Measurements from ENCODE around the gene NTMT1.
"Not testable (repeated sequence)": the region's sequence is repeated elsewhere in the genome, so short reads cannot be mapped to it uniquely, and the experiment has no call there.

Gene NTMT1

GRCh38 chr9:129632460-129632859 lies 6.5 kb downstream of the NTMT1 start:
- Histone ChIP-seq H3K4me3 (no peak overlapping the region), H3K27ac (peak overlapping the region in 1 of 21 experiments; percentile 16)

GRCh38 chr9:129633207-129633606 lies 7.2 kb downstream of the NTMT1 start:
- H3K4me3 ChIP-seq: no peak overlapping the region
- H3K27ac ChIP-seq: no peak overlapping the region

- H3K27ac ChIP-seq: no peak overlapping the region
- H3K4me3 ChIP-seq: no peak overlapping the region
These were observed 7.9 kb downstream of the NTMT1 start for GRCh38 chr9:129633848-129634247.

GRCh38 chr9:129635099-129636065 lies 9.4 kb downstream of the NTMT1 start:
- H3K4me3 ChIP-seq: no peak overlapping the region
- H3K27ac ChIP-seq: no peak overlapping the region

GRCh38 chr9:129636343-129636742 lies 10.4 kb downstream of the NTMT1 start:
- not testable (repeated sequence) for H3K4me3 ChIP-seq, H3K27ac ChIP-seq

GRCh38 chr9:129637102-129637501 lies 11.1 kb downstream of the NTMT1 start:
- no peak overlapping the region for H3K4me3 ChIP-seq
- H3K27ac ChIP-seq: peak overlapping the region in 1 of 21 experiments; percentile 26

GRCh38 chr9:129637673-129638439 lies 11.9 kb downstream of the NTMT1 start:
- H3K27ac ChIP-seq: peak overlapping the region in 1 of 21 experiments; percentile 26
- no peak overlapping the region for H3K4me3 ChIP-seq

GRCh38 chr9:129639034-129639630 lies 13.2 kb downstream of the NTMT1 start:
- peak overlapping the region in 3 of 21 experiments; percentile 8 to 90 (median 85) for H3K27ac ChIP-seq
- no peak overlapping the region for H3K4me3 ChIP-seq

- no peak overlapping the region for H3K4me3 ChIP-seq
- peak overlapping the region in 6 of 21 experiments; percentile 8 to 90 (median 53) for H3K27ac ChIP-seq
These were observed 13.8 kb downstream of the NTMT1 start for GRCh38 chr9:129639756-129640085.

- Histone ChIP-seq H3K4me3 (peak overlapping the region in 5 of 7 experiments; percentile 94 to 99 (median 98)), H3K27ac (peak overlapping the region in 12 of 21 experiments; percentile 17 to 90 (median 80))
These were observed 14.3 kb downstream of the NTMT1 start for GRCh38 chr9:129640086-129640870.

- H3K27ac ChIP-seq: peak overlapping the region; percentile 27 to 90 (median 81)
- H3K4me3 ChIP-seq: peak overlapping the region; percentile 76 to 99 (median 97)
These were observed 15.1 kb downstream of the NTMT1 start for GRCh38 chr9:129640871-129641749.

GRCh38 chr9:129641750-129642585 lies 16.0 kb downstream of the NTMT1 start, which contains the start of gene ASB6:
Gene ASB6 (minus strand): TSS chr9:129642151. CDS start chr9:129641999, 152 bp downstream.
- H3K27ac ChIP-seq: peak within 1 kb of the TSS; percentile 27 to 90 (median 81)
- peak within 1 kb of the TSS; percentile 76 to 99 (median 97) for H3K4me3 ChIP-seq

GRCh38 chr9:129643706-129644105 lies 17.7 kb downstream of the NTMT1 start:
- Histone ChIP-seq H3K4me3 (no peak overlapping the region), H3K27ac (peak overlapping the region in 12 of 21 experiments; percentile 26 to 90 (median 48))

GRCh38 chr9:129644365-129644764 lies 18.4 kb downstream of the NTMT1 start:
- Histone ChIP-seq H3K4me3 (no peak overlapping the region), H3K27ac (peak overlapping the region in 15 of 21 experiments; percentile 17 to 88 (median 51))

GRCh38 chr9:129644902-129645301 lies 18.9 kb downstream of the NTMT1 start:
- H3K27ac ChIP-seq: peak overlapping the region in 13 of 21 experiments; percentile 17 to 88 (median 46)

GRCh38 chr9:129646252-129646651 lies 20.3 kb downstream of the NTMT1 start:
- H3K4me3 ChIP-seq: no peak overlapping the region

More at GRCh38 chr9:129644902-129645301, 18.9 kb downstream of the NTMT1 start:
- H3K4me3 ChIP-seq: no peak overlapping the region

GRCh38 chr9:129646654-129647053 lies 20.7 kb downstream of the NTMT1 start:
- Histone ChIP-seq H3K27ac (no peak overlapping the region), H3K4me3 (no peak overlapping the region)

More at GRCh38 chr9:129646252-129646651, 20.3 kb downstream of the NTMT1 start:
- no peak overlapping the region for H3K27ac ChIP-seq

All from skin epidermis (tissue), 12 donors.